ENCODE results near the gene CDH15. TPM values are rescaled to one million over a fixed set of nuclear protein-coding genes. Genes with fewer than 3 reads are reported as not detected.

The CDH15 gene
- total RNA-seq, 1 experiment from 2014 or later, result 3.8 TPM

DNA sequence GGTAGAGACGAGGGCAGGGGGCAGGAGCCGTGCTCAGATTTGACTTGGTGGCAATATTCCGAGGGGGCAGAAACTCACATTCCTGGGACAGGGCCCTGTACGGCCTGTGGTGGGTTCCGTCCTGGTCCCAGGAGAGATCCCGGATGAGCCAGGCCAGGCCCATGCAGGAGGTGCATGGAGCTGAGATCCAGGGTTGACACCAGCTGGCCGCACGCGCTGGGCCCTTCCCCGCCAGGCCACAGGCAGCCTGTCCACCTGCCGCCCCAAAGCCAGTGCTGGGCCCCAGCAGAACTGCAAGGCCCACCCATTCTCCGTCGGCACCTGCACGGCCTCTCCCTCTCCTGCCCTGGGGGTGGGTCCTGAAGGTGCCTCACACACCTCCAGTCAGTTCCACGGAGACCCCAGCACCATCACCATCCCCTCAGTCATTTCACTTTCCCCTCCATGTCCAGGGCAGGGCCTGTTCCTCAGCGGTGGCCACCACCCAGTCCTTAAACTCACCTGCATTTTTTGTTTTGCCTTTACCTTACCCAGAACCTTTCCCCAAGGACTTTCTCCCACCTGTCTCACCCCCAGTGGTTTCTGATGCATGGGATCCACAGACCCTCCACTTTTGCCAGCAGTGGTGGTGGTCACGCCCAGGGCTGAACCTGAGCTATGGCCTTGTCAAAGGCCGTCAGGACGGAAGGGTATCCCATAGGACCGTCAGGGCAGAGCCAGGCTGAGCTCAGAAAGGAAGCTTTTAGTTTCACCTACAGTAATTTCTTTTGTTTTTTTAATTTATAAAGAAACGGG lies 25.1 kb upstream of the CDH15 start:
- H3K4me1 ChIP-seq (ENCODE audit: control insufficient read depth in 1 of 2, insufficient read depth in 2 of 2, low read length in 2 of 2), result no peaks in the 10 kb centered on the region
- H3K27me3 ChIP-seq (ENCODE audit: insufficient read depth, low read length), result no peaks in the 10 kb centered on the region
- no peak overlapping the region for H3K4me2 ChIP-seq (ENCODE audit: low read length)
- TF ChIP-seq ZNF274 (IDR thresholded peaks at IDR 0.05; ENCODE audit: low read depth, low read length) (no peak), EGR1 (IDR thresholded peaks at IDR 0.05; ENCODE audit: low read depth) (no peak), JUND (IDR thresholded peaks at IDR 0.05) (no peak), RAD21 (IDR thresholded peaks at IDR 0.05; ENCODE audit: low read depth) (no peak), CBX3 (IDR thresholded peaks at IDR 0.05; ENCODE audit: low read depth) (no peak), FOSL1 (IDR thresholded peaks at IDR 0.05; ENCODE audit: low read depth) (no peak), POLR2AphosphoS5 (IDR thresholded peaks at IDR 0.05; ENCODE audit: low read depth, low read length) (no peak), EZH2 (IDR thresholded peaks at IDR 0.05) (no peak), TCF7L2 (IDR thresholded peaks at IDR 0.05; ENCODE audit: borderline replicate concordance, extremely low read depth, insufficient read depth, insufficient read length) (no peak), ELF1 (IDR thresholded peaks at IDR 0.05; ENCODE audit: borderline replicate concordance, low read depth) (no peak), YY1 (IDR thresholded peaks at IDR 0.05; ENCODE audit: extremely low read depth, insufficient replicate concordance, low read depth, low read length) (no peak), POLR2A (IDR thresholded peaks at IDR 0.05; ENCODE audit: borderline replicate concordance, extremely low read depth, insufficient read depth, insufficient read length) (no peak), SP1 (IDR thresholded peaks at IDR 0.05; ENCODE audit: low read depth) (no peak)
- TF ChIP-seq, protein P1, sequence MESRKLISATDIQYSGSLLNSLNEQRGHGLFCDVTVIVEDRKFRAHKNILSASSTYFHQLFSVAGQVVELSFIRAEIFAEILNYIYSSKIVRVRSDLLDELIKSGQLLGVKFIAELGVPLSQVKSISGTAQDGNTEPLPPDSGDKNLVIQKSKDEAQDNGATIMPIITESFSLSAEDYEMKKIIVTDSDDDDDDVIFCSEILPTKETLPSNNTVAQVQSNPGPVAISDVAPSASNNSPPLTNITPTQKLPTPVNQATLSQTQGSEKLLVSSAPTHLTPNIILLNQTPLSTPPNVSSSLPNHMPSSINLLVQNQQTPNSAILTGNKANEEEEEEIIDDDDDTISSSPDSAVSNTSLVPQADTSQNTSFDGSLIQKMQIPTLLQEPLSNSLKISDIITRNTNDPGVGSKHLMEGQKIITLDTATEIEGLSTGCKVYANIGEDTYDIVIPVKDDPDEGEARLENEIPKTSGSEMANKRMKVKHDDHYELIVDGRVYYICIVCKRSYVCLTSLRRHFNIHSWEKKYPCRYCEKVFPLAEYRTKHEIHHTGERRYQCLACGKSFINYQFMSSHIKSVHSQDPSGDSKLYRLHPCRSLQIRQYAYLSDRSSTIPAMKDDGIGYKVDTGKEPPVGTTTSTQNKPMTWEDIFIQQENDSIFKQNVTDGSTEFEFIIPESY (IDR thresholded peaks at IDR 0.05; ENCODE audit: extremely low read depth, insufficient replicate concordance, low read length), result no peak
- peaks cover 11 to 27% of the 10 kb centered on the region in 2 experiments; a peak in 2 of 4 replicates for H3K36me3 ChIP-seq (ENCODE audit: control insufficient read depth in 1 of 2, insufficient read depth in 2 of 2, low read length in 2 of 2)
- ChIA-PET POLR2A (no interaction called here), RAD21 (ENCODE audit: low non-redundant PET in 1 of 2, low total read pairs in 2 of 2, uncharacterized antibody in 2 of 2, unreplicated experiment in 2 of 2) (no interaction called here), CTCF (no interaction called here)
- ATAC-seq (no peak), DNase-seq (ENCODE audit: low read depth, low spot score) (no peak)
- no peaks in the 10 kb centered on the region for H3K79me2 ChIP-seq (ENCODE audit: insufficient read depth, low read length)
- no peak overlapping the region for H2AFZ ChIP-seq (ENCODE audit: low read depth, low read length, poor library complexity, severe bottlenecking)
- H3K9ac ChIP-seq (ENCODE audit: low read length), result no peak overlapping the region
- H3K4me3 ChIP-seq (replicated peaks in 1 of 2; ENCODE audit: low read depth in 1 of 2, low read length in 2 of 2), result no peak overlapping the region
- intact Hi-C loops (cut with micrococcal nuclease), result no loop called here
- no peak overlapping the region for H3K27ac ChIP-seq (ENCODE audit: low read depth, low read length)
- no TSS peak for BruUV-seq (replicated peaks)
- peaks cover 0 to 13% of the 10 kb centered on the region in 2 experiments; a peak in 1 of 4 replicates for H3K9me3 ChIP-seq (ENCODE audit: control insufficient read depth in 1 of 2, insufficient read depth in 1 of 2, low read depth in 1 of 2, low read length in 2 of 2)
- H4K20me1 ChIP-seq (ENCODE audit: insufficient read depth), result no peaks in the 10 kb centered on the region
- no peaks in the 10 kb centered on the region for H3K9me2 ChIP-seq (ENCODE audit: insufficient read depth)

All from HCT116 (cell line).